Bronchus fibroblast of lung (primary cell): ENCODE measurements around the gene RGPD6. TPM values are rescaled to one million over a fixed set of nuclear protein-coding genes. Genes with fewer than 3 reads are reported as not detected.

Experiments
- total RNA-seq: library from RNA; depleted of rRNA; stranded (reverse); fragments of >200 nt; gene quantifications from 2 replicates; pipeline ENCODE4 v1.2.3, GENCODE V29; 2015

The RGPD6 gene
- total RNA-seq: 2.7 and 5.2 TPM in 2 replicates

GRCh38 chr2:110576763-110577416 lies at the start of gene RGPD6:
TSS of gene RGPD6 (minus strand) at chr2:110577222. CDS start at chr2:110577024, 198 bp downstream.

DNA sequence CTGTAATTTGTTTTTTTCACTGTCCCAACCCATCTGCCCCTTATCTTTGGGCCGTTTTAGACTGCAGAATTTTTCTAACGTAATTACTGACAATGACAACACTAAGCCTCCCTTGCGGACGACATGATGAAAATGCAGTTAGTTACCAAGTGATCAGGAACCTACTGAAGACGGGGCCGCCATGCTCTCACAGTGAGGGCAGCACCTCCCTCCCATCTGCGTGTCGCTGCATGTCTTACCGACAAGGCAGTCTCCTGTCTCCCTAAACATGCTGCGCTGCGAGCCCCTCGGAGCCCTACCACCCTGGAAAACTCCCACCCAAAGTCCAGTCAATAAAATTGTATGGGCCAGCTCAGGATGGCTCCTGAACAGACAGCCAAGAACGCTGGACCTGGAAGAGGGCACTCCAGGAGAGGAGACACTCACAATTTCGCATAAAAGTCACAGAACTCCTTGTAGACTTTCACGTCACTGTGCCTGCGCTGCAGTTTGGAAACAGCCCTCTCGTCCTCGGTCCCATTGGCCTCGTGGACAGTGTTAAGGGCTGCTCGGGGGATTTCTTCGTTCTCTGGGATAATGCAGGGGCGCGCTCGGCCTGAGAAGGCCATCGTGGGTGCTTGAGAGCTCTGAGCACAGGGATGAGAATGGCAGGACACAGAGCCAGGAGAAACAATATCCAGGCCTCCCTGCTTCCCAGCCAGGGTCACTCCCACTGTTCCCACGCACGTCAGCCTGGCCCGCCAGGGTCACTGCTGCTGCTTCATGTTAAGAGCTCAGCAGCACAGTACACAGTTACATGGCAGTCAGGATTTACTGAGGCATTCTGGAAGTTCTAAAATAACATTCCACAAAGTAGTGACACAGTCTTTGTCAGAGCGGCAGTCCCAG lies 104.6 kb downstream of the RGPD6 start, which contains the start of gene LIMS4:
TSS of gene LIMS4 (minus strand) at position 646 of the 888 bp plus-strand sequence. CDS start at position 608, 38 bp downstream.

Other genes with a start within 250 kb of the RGPD6 start
- not detected in 2 replicates for gene LIMS4, start 104.4 kb downstream of the RGPD6 start, total RNA-seq
- gene BUB1, start 100.8 kb upstream of the RGPD6 start, total RNA-seq: 56.5 and 59.0 TPM in 2 replicates
- not detected in 2 replicates for gene ACOXL, start 155.4 kb upstream of the RGPD6 start, total RNA-seq